ENCODE results near the gene BTF3.

The BTF3 gene

DNA sequence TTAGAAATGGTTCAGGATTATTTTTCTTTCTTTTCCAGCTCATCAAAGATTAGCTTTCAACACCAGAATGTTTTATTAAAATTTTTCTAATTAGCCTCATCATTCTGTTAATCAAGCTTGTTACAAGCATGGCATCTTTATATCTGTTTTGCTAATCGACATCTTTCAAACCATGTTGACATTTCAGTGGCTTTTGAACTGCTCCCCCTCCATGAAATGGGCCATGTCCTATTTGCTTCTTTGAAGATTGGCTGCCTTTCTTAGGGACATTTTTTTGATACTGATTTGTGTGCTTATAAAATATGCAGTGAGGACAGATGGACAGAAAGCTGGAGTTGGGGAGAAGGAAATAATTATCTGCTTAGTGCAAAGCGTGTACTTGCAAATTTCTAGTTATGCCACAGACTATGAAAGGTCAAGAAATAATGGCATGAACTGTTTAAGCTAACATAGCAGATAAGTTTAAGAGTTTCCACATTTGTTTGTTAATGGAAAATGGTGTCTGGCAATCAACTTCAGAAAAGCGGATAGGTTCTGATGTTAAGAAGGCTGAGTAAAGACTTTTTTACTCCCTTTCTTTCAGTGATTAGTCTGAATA lies 27.5 kb downstream of the BTF3 start:
- no peak for DNase-seq

DNA sequence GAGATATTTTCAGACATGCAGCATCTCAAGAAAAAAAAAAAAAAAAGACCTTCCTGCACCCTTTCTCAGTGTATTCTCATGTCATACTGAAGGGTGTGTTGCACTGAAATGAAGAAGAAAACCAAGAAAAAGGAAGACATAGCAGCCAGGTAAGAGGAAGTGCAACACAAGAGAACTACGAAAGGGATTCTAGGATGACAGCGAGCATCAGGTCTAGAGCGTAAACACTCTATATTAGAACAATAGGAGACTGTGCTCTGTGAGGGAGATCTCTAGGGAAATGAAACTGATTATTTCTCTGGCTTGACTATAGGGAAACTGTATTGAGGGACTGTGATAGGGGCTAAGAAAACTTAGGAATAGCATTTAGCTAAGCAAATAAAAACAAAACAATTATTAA lies 30.0 kb downstream of the BTF3 start:
- DNase-seq: no peak

DNA sequence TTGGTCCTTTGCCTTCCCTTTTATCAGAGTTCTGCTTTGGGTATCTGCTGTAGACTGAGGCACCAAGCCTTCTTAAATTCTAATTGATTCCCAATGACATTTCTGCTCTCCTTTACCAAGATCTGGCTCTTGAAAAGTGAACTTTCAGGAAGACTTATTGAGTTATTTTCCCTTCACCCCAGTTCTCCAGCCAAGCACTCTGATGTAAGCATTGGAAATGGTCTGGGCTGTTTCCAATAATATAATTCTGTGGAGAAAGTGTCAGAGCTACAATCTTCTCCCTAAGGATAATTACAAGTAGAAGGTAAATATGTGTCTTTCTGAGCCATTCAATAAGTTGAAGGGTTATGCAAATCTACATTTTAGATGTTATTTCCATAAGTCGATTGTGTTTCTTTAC lies 30.8 kb downstream of the BTF3 start:
- no peak for DNase-seq

DNA sequence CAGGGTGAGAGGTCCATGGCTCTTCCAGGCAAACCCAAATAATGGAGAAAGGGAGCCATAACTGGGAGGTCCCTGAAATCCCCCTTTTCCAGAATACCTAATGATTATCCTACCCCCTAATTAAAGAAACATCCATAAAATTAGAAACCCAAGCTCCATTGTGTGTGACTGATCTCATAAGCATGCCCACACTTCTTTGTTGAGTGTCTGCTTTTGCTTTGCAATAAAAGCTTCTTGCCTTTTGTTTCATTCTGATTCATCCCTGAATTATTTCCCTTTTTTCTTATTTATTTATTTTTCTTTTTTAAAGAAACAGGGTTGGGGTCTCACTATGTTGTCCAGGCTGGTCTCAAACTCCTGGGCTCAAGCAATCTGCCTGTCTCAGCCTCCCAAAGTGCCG lies 33.1 kb downstream of the BTF3 start:
- no peak for DNase-seq

DNA sequence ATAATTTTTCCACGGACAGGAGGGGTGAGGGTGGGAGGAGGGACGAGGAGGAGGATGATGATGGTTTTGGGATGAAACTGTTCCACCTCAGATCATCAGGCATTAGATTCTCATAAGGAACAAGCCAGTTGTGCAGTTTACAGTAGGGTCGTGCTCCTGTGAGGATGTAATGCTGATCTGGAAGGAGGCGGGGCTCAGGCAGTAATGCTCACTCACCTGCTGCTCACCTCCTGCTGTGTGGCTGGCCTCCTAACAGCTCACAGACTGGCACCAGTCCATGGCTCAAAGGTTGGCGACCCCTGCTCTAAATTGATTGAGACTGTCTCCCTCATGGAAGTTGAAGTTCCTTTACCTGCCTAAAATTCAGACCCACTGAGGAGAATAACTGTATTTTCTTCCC lies 34.0 kb downstream of the BTF3 start:
- no peak for DNase-seq

DNA sequence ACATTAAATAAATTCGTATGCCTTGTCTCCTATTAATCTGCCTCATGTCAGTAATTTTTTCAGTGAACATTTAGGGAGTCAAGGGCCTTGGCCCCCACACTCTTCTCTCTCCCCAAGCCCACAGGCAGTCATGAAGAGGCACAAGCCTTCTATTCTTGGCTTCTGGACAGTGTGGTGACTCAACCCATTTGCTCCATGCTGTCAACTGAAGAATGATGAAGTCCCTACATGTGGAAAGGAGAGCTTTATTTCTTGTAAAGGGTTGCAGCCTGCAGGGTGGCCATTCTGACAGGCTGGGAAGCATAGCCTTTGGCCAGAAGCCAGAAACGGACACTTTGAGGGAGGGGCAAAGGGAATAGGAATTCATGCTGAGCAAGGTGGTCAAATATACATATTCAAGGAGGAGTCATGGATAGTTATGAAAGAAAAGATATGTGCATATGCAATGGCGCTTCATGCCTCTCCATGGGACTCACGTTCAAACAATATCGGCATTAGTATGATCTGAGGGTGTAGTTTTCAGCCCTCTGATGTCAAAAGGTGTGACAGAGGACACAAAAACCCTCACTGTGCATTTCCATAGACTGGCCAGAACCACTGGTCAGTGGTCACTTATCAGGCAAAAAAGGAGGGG lies 35.9 kb downstream of the BTF3 start:
- no peak for DNase-seq

DNA sequence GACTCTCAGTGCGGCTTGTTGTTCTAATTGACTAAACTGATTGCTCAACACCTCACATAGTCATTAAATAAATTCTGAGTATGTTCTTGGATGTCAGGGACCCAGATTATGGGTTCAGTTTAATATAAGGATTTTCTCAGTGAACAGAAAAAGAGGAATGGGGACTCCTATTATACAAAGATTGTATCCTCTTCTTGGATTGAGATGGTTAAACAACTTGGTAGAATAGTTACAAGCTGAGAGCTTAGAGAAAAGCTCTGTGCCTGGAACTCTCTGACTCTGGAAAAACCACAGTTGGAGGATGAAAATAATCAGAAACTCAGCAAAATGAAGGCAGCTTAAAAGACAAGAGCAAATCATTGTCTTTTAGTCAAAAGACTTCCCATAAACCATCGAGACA lies 36.7 kb downstream of the BTF3 start:
- no peak for DNase-seq

DNA sequence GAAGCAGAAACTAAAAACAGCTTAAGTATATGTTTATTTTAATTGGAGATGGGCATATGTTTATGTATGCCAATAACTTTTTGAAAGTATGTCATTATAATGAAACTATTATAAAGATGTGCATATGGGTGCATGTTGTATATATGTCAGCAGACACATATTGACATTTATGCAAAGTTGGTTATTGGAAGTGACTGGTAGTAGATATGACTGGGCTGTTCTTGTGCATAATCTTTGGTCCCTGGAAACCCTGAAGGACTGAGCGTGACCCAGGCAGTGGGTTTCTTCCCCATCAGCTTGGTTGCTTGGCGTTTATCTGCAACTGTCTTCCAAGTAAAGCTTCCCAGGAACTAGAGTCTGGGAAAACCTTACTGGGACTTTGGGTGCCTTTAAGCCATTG lies 41.5 kb downstream of the BTF3 start:
- no peak for DNase-seq

DNA sequence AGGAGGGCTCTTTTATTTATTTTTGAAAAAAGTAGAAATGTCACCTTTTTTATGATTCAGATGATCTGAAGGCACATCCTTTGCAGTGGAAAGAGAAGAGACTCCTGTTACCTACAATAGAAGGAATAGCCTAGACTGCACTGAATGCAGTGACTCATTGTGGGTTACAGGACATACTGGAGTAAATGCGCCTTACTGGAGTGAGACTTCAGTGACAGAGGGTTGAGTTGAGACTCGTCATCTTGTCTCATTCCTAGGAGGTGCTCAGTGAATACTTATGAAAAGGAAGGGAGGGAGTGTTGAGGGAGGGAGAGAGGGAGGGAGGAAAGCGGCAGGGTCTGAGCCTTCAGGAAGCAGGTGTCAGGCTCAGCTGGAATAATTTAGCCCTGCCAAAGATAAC lies 42.0 kb downstream of the BTF3 start:
- no peak for DNase-seq

DNA sequence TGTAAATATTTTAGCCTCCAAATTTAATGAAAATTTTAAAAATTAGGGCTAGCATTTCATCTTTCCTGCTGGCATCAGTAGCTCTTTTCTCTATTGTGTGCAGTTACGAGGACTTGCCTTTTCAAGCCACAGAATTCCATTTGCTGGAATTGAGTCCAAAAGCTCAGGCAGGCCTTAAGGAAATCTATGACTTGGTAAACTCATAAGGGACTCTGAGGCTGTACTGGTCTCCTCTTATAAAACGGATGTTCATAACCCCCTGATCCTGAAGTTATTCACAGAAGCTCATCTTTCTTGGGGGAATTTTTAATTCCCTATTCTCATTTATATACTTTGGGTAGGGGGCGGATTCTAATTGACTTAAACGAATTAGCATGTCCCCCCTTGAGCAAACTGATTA lies 43.8 kb downstream of the BTF3 start:
- DNase-seq: no peak

DNA sequence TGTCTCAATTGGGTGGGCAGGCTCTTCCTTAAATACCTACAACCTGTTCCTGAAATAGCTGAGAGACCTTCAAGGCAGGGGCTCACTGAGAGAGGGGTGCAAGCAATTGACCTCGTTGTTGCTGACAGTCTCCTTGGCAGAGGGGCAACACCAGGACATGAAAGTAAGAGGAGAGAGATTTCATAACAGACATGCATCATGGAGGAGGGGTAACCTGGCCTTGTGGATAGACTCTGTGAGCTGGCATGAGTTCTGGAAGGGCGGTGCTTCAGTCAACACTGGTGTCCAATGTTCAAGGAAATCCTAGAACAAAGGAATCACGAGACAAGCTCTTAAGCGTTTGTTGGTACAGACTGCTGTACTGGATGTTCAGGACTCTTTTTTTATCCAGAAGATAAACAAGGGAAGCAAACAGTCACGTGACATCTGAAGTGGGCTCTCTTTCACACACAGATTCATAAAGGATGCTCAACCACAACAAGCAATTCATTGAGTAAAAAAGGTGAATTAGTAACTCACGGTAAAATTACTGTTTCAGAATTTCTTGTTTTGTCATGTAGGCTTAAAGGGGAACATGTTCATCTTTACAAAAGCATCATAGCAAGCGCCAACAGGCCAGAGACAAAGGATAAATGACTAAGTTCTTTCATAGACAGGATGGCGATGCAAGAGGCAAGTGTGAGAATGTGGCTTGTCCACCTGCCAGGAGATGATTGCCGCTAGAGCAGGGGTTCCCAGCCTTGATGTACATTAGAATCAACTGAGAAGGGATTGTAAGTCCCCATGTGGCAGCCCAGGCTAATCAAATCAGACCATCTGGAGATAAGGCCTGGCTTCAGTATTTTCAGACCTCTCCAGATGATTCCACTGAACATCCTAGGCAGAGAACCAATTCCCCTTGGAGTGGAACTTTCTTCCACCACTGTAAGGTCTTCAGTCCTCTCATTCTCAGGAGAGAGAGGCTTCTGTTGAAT lies 46.5 kb downstream of the BTF3 start:
- DNase-seq: no peak

DNA sequence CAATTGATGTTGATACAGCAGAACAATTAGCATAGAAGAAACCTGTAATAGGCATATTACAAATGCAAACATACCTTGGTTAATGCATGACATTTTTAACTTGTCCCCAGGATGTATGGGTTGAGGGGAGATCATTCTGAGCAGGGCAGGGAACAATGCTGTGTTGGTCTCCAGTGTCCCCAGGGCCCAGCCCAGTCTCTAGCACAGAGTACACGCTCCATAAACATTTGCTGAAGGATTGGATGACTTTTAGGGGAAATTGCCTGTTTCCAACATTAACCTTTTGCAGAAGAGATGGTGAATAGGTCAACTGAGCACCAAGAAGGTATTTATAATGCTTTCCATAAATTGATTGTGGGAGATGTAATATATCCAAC lies 47.1 kb downstream of the BTF3 start:
- DNase-seq: no peak

DNA sequence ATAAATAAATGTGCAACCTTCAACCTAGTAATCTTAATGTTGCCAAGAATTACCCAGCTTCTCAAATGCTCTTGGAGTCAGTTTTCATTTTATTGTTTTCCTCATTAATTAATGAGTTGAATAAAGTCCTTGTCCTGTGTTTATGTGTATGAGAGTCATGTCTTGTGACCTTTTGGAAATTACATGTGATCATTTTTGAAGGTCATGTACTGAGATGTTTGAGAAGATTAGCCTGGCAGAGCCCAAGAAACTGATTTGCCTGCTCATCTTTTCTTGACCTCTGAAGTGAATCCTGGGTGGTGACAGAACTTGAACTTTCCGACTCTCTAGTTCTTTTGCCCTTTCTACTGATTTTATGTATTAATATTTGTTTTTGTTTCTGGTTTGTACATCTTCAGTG lies 51.8 kb downstream of the BTF3 start:
- DNase-seq: no peak

DNA sequence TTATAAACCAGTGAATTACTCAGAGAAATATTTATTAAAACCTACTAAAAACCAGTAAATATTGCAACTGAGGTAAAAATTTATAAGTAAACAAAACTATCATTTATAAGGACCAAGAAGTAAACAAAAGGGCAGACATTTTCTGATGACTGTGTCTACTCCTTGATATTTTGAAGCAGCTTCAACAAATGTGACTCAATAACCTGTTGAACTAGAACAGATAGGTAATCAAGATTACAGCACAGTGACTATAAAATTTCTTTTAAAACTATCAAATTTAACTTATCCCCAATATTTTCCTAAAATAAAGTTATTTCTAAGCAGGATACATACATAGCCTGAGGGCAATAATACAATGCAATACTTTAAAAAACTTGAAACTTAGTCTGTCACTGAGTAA lies 54.4 kb downstream of the BTF3 start:
- DNase-seq: no peak

All from CD4-positive, alpha-beta T cell treated with Interleukin-17A for 1 hour (primary cell).